Caco-2 (cell line): ENCODE results near the gene ABI3BP. TPM values are rescaled to one million over a fixed set of nuclear protein-coding genes. Genes with fewer than 3 reads are reported as not detected.

Experiments used
- BruUV-seq: library from RNA; stranded (reverse); fragments of 400-500 nt; replicated peaks from 2 replicates; lab custom pipeline; 2021; lab: Mats Ljungman, UMichigan
- CTCF ChIA-PET: fragments of 300-600 bp; sonication (Branson Sonifier 250); formaldehyde crosslinking; loops from one replicate; lab custom pipeline; 2022; ENCODE audit warnings: antibody characterized with exemption; lab: Charles Lee
- POLR2A ChIA-PET: fragments of 300-600 bp; sonication (Branson Sonifier 250); formaldehyde crosslinking; loops from one replicate; lab custom pipeline; 2022; ENCODE audit warnings: antibody characterized with exemption; lab: Charles Lee
- DNase-seq, 2 experiments: peaks; one replicate each; pipeline versions ENCODE4 v3.0.0 to v3.0.0-alpha.2; 2020 to 2022
- H3K27me3 ChIP-seq: replicated peaks from 2 replicates; pipeline ENCODE4 v1.6.0; 2011; ENCODE audit warnings: low read length; ENCODE audit not compliant: control insufficient read depth, insufficient read depth
- H3K36me3 ChIP-seq: 2 replicates; pipeline ENCODE4 v1.5.1; 2011; ENCODE audit warnings: low read length; ENCODE audit not compliant: control insufficient read depth, insufficient read depth
- H3K4me1 ChIP-seq: fragments of 250-450 bp; sonication (Bioruptor Pico); 2 replicates; pipeline ENCODE4 v1.5.1; 2020; ENCODE audit warnings: mild to moderate bottlenecking
- H3K4me3 ChIP-seq: 2 replicates; pipeline ENCODE4 v1.5.1; 2011; ENCODE audit warnings: low read depth, mild to moderate bottlenecking, control low read depth, low read length
- H3K9me3 ChIP-seq: fragments of 250-450 bp; sonication (Bioruptor Pico); 2 replicates; pipeline ENCODE4 v1.5.1; 2020; ENCODE audit warnings: mild to moderate bottlenecking, moderate library complexity
- H3K27ac Mint-ChIP-seq: one replicate; pipeline ENCODE4 v1.8.0; 2022; ENCODE audit warnings: mixed read lengths; ENCODE audit not compliant: unreplicated experiment
- H3K27me3 Mint-ChIP-seq: one replicate; pipeline ENCODE4 v1.8.0; 2022; ENCODE audit warnings: mixed read lengths; ENCODE audit not compliant: insufficient read depth, unreplicated experiment
- H3K36me3 Mint-ChIP-seq: one replicate; pipeline ENCODE4 v1.8.0; 2022; ENCODE audit warnings: mild to moderate bottlenecking, mixed read lengths; ENCODE audit not compliant: insufficient read depth, unreplicated experiment
- H3K4me1 Mint-ChIP-seq: one replicate; pipeline ENCODE4 v1.8.0; 2022; ENCODE audit warnings: low read depth, mixed read lengths; ENCODE audit not compliant: unreplicated experiment
- H3K4me3 Mint-ChIP-seq: one replicate; pipeline ENCODE4 v1.8.0; 2022; ENCODE audit warnings: mild to moderate bottlenecking, moderate library complexity, mixed read lengths; ENCODE audit not compliant: unreplicated experiment
- H3K9me3 Mint-ChIP-seq: one replicate; pipeline ENCODE4 v1.8.0; 2022; ENCODE audit warnings: mixed read lengths; ENCODE audit not compliant: unreplicated experiment
- CTCF ChIP-seq, 2 experiments: fragments of 200-600 bp in 1 of 2; IDR thresholded peaks; 1 replicate in 1 of 2; 2 replicates in 1 of 2; pipeline versions ENCODE4 v1.5.1 to v1.8.0; 2011 to 2022; ENCODE audit warnings: antibody characterized with exemption in 1 of 2, control low read depth in 1 of 2, inconsistent platforms in 1 of 2, low read depth in 1 of 2, low read length in 1 of 2, mild to moderate bottlenecking in 1 of 2, moderate library complexity in 1 of 2; ENCODE audit not compliant: insufficient read depth in 1 of 2, severe bottlenecking in 1 of 2, unreplicated experiment in 1 of 2
- intact Hi-C: fragments of 100-400 bp; cut with micrococcal nuclease; formaldehyde crosslinking; loops from one replicate; pipeline ENCODE4 v1.10.0; 2022; ENCODE audit not compliant: unreplicated experiment
- total RNA-seq: library from RNA; stranded (reverse); gene quantifications from 2 replicates; pipeline ENCODE4 v1.2.3, GENCODE V29; 2022

The ABI3BP gene
- total RNA-seq, 1 experiment from 2014 or later: not detected

GRCh38 chr3:100911956-100912355 is 81.3 kb downstream of the ABI3BP start:
- H3K9me3 ChIP-seq: no peaks in the 10 kb centered on the region
- no peaks in the 10 kb centered on the region for H3K36me3 ChIP-seq
- no peaks in the 10 kb centered on the region for H3K27me3 ChIP-seq
- Mint-ChIP-seq H3K9me3 (no peaks in the 10 kb centered on the region), H3K4me3 (no peak overlapping the region), H3K36me3 (no peaks in the 10 kb centered on the region), H3K4me1 (no peaks in the 10 kb centered on the region), H3K27me3 (peaks cover 11% of the 10 kb centered on the region), H3K27ac (no peak overlapping the region)
- ChIA-PET CTCF (interaction anchor here (0.6 kb wide), 1 partner anchor 246 kb away, joined by 3 read pairs; no protein-coding TSS in a partner anchor), POLR2A (no interaction called here)
- DNase-seq: no peak
- H3K4me3 ChIP-seq: no peak overlapping the region
- no peak for TF ChIP-seq CTCF (IDR thresholded peaks at IDR 0.05; ENCODE audit: insufficient read depth in 1 of 2, low read depth in 1 of 2, low read length in 1 of 2, severe bottlenecking in 1 of 2, unreplicated experiment in 1 of 2)
- BruUV-seq: no TSS peak
- intact Hi-C loops: no loop called here
- no peaks in the 10 kb centered on the region for H3K4me1 ChIP-seq

GRCh38 chr3:100910986-100911385 is 82.2 kb downstream of the ABI3BP start:
- H3K36me3 Mint-ChIP-seq: no peaks in the 10 kb centered on the region
- intact Hi-C loops: no loop called here
- H3K27ac Mint-ChIP-seq: no peak overlapping the region
- H3K9me3 Mint-ChIP-seq: no peaks in the 10 kb centered on the region
- no peaks in the 10 kb centered on the region for H3K27me3 ChIP-seq
- BruUV-seq: no TSS peak
- POLR2A ChIA-PET: no interaction called here
- peaks cover 11% of the 10 kb centered on the region for H3K27me3 Mint-ChIP-seq
- H3K36me3 ChIP-seq: no peaks in the 10 kb centered on the region
- H3K4me3 ChIP-seq: no peak overlapping the region
- no peaks in the 10 kb centered on the region for H3K9me3 ChIP-seq
- CTCF ChIA-PET: no interaction called here
- no peaks in the 10 kb centered on the region for H3K4me1 Mint-ChIP-seq
- no peak overlapping the region for H3K4me3 Mint-ChIP-seq
- TF ChIP-seq CTCF (IDR thresholded peaks at IDR 0.05; ENCODE audit: insufficient read depth in 1 of 2, low read depth in 1 of 2, low read length in 1 of 2, severe bottlenecking in 1 of 2, unreplicated experiment in 1 of 2): no peak
- no peak for DNase-seq
- no peaks in the 10 kb centered on the region for H3K4me1 ChIP-seq

GRCh38 chr3:100902572-100902971 is 90.6 kb downstream of the ABI3BP start:
- no peak for TF ChIP-seq CTCF (IDR thresholded peaks at IDR 0.05; ENCODE audit: insufficient read depth in 1 of 2, low read depth in 1 of 2, low read length in 1 of 2, severe bottlenecking in 1 of 2, unreplicated experiment in 1 of 2)
- Histone ChIP-seq H3K27me3 (no peaks in the 10 kb centered on the region), H3K36me3 (no peaks in the 10 kb centered on the region), H3K9me3 (no peaks in the 10 kb centered on the region), H3K4me3 (no peak overlapping the region), H3K4me1 (no peaks in the 10 kb centered on the region)
- Mint-ChIP-seq H3K9me3 (no peaks in the 10 kb centered on the region), H3K4me1 (no peaks in the 10 kb centered on the region), H3K27me3 (no peaks in the 10 kb centered on the region), H3K27ac (no peak overlapping the region), H3K4me3 (no peak overlapping the region), H3K36me3 (no peaks in the 10 kb centered on the region)
- intact Hi-C loops: no loop called here
- no peak for DNase-seq
- POLR2A ChIA-PET: no interaction called here
- BruUV-seq: no TSS peak
- CTCF ChIA-PET: no interaction called here
